Measurements from ENCODE around the gene CD24.
"Not testable (repeated sequence)": the region's sequence is repeated elsewhere in the genome, so short reads cannot be mapped to it uniquely, and the experiment has no call there.

The CD24 gene, protein sequence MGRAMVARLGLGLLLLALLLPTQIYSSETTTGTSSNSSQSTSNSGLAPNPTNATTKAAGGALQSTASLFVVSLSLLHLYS

GRCh38 chr6:106974336-106974998, at the start of gene CD24:
Gene CD24 (minus strand): TSS chr6:106974729. CDS start chr6:106974646, 83 bp downstream.
- Histone ChIP-seq H3K36me3 (ENCODE audit: insufficient read depth, low read length) (peaks cover 18% of the 10 kb centered on the region; the same call in 1 of the 2 replicates), H3K9ac (ENCODE audit: low read depth, low read length) (peak within 1 kb of the TSS; percentile 100), H3K4me1 (ENCODE audit: insufficient read depth, low read length) (peaks cover 10% of the 10 kb centered on the region), H3K9me3 (ENCODE audit: control insufficient read depth, insufficient read depth, low read length) (no peaks in the 10 kb centered on the region; the same call in 1 of the 2 replicates)

- Histone ChIP-seq H3K4me1 (ENCODE audit: insufficient read depth, low read length) (peaks cover 7% of the 10 kb centered on the region; the same call in 1 of the 2 replicates), H3K9ac (ENCODE audit: low read depth, low read length) (no peak overlapping the region), H3K9me3 (ENCODE audit: control insufficient read depth, insufficient read depth, low read length) (no peaks in the 10 kb centered on the region), H3K36me3 (ENCODE audit: insufficient read depth, low read length) (no peaks in the 10 kb centered on the region)
Observed at GRCh38 chr6:107021446-107022185, 47.1 kb upstream of the CD24 start.

- peaks cover 7% of the 10 kb centered on the region; the same call in 1 of the 2 replicates for H3K4me1 ChIP-seq (ENCODE audit: insufficient read depth, low read length)
- no peak overlapping the region for H3K9ac ChIP-seq (ENCODE audit: low read depth, low read length)
- no peaks in the 10 kb centered on the region for H3K36me3 ChIP-seq (ENCODE audit: insufficient read depth, low read length)
- H3K9me3 ChIP-seq (ENCODE audit: control insufficient read depth, insufficient read depth, low read length) = no peaks in the 10 kb centered on the region
Observed at GRCh38 chr6:107020239-107020638, 45.7 kb upstream of the CD24 start.

GRCh38 chr6:107019628-107020027, 45.1 kb upstream of the CD24 start:
- not testable (repeated sequence) for H3K9me3 ChIP-seq (ENCODE audit: control insufficient read depth, insufficient read depth, low read length); H3K4me1 ChIP-seq (ENCODE audit: insufficient read depth, low read length); H3K36me3 ChIP-seq (ENCODE audit: insufficient read depth, low read length); H3K9ac ChIP-seq (ENCODE audit: low read depth, low read length)

DNA sequence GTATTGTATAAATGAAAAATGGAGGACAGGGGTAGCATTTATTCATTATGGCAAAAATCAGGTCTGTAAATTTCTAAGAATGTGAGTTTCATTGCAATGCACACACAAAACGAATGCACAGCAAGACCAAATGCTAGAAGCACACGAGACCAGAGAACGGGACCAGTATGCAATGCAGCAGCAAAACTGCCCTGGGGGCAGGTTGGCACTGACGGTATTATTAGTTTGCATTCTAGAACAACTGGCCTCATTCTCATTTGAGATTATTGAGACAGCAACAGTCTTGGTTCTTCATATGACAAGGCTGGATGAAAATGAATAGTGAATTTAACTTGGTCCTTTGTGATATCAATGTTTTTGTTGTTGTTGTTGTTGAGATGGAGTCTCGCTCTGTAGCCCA, 44.5 kb upstream of the CD24 start:
- no peak overlapping the region for H3K9ac ChIP-seq (ENCODE audit: low read depth, low read length)
- no peaks in the 10 kb centered on the region for H3K9me3 ChIP-seq (ENCODE audit: control insufficient read depth, insufficient read depth, low read length)
- H3K36me3 ChIP-seq (ENCODE audit: insufficient read depth, low read length) = no peaks in the 10 kb centered on the region
- peaks cover 7% of the 10 kb centered on the region; the same call in 1 of the 2 replicates for H3K4me1 ChIP-seq (ENCODE audit: insufficient read depth, low read length)

DNA sequence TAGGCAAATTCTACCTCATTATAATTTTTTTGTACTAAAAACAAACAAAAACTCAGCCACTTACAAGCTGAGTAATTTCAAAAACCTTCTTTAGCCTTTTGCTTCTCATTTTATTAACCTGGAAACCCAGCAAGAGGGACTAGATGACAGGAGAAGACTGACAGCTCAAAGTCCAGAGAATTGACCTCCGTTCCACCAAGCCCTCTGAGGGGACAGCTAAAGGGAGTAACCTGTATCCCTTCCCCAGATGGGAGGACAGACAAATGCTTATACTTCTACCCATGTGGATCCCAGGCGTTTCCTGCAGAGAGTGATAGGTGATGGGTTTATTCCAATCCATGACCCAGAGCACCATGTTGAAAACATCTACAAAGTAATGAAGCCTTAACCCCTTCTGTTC, 35.0 kb upstream of the CD24 start:
- Histone ChIP-seq H3K9ac (ENCODE audit: low read depth, low read length) (no peak overlapping the region), H3K4me1 (ENCODE audit: insufficient read depth, low read length) (no peaks in the 10 kb centered on the region), H3K36me3 (ENCODE audit: insufficient read depth, low read length) (no peaks in the 10 kb centered on the region), H3K9me3 (ENCODE audit: control insufficient read depth, insufficient read depth, low read length) (no peaks in the 10 kb centered on the region)

GRCh38 chr6:106997392-106998158, 23.0 kb upstream of the CD24 start:
- Histone ChIP-seq H3K4me1 (ENCODE audit: insufficient read depth, low read length) (peaks cover 3% of the 10 kb centered on the region; the same call in 1 of the 2 replicates), H3K9ac (ENCODE audit: low read depth, low read length) (no peak overlapping the region), H3K9me3 (ENCODE audit: control insufficient read depth, insufficient read depth, low read length) (no peaks in the 10 kb centered on the region), H3K36me3 (ENCODE audit: insufficient read depth, low read length) (no peaks in the 10 kb centered on the region)

DNA sequence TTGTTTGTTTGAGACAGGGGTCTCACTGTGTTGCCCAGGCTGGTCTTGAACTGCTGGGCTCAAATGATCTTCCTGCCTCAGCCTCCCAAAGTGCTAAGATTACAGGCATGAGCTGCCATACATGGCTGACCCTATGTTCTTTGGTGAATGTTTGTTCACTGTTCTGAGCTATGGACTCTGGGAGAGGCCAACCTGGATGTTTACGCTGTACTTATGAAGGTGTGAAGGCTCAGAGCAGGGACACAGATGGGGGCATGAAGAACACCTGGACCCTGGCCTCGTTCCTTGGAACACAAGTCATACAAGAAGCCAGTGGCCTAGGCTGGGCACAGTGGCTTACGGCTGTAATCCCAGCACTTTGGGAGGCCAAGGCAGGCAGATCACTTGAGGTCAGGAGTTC, 21.1 kb upstream of the CD24 start:
- no peaks in the 10 kb centered on the region for H3K36me3 ChIP-seq (ENCODE audit: insufficient read depth, low read length)
- peaks cover 3% of the 10 kb centered on the region; the same call in 1 of the 2 replicates for H3K4me1 ChIP-seq (ENCODE audit: insufficient read depth, low read length)
- no peaks in the 10 kb centered on the region for H3K9me3 ChIP-seq (ENCODE audit: control insufficient read depth, insufficient read depth, low read length)
- H3K9ac ChIP-seq (ENCODE audit: low read depth, low read length) = no peak overlapping the region

DNA sequence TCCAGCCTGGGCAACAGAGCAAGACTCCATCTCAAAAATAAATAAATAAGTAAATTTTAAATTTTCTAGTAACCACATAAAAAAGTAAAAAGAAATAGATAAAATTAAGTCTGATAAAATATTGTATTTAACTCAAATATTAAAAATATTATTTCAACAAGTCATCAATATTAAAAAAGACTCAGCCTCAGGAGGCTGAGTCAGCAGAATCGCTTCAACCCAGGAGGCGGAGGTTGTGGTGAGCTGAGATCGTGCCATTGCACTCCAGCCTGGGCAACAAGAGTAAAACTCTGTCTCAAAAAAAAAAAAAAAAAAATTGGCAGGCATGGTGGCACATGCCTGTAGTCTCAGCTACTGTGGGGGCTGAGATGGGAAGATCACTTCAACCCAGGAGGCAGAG, 15.2 kb upstream of the CD24 start:
- H3K9ac ChIP-seq (ENCODE audit: low read depth, low read length); H3K9me3 ChIP-seq (ENCODE audit: control insufficient read depth, insufficient read depth, low read length); H3K36me3 ChIP-seq (ENCODE audit: insufficient read depth, low read length); H3K4me1 ChIP-seq (ENCODE audit: insufficient read depth, low read length): not testable (repeated sequence)

DNA sequence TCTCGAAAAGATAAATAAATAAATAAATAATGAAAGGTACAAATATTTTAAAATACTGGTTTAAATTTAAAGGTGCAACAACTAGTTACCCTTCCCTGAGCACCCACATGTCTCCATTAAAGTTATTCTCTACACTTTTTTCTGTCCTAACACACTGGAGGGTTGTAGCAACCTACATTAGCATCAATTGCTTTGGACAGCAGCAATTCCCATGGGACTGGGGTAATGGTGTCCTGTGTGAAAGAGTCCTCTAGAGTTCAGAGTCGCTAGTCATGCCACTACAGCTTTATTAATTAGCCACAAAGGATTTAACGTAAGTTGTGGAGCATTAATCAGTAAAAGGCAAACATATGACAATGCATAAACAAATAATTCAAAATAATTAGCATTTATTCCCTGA, 14.1 kb upstream of the CD24 start:
- Histone ChIP-seq H3K36me3 (ENCODE audit: insufficient read depth, low read length) (no peaks in the 10 kb centered on the region), H3K4me1 (ENCODE audit: insufficient read depth, low read length) (peaks cover 2% of the 10 kb centered on the region; the same call in 1 of the 2 replicates), H3K9ac (ENCODE audit: low read depth, low read length) (no peak overlapping the region), H3K9me3 (ENCODE audit: control insufficient read depth, insufficient read depth, low read length) (no peaks in the 10 kb centered on the region)

DNA sequence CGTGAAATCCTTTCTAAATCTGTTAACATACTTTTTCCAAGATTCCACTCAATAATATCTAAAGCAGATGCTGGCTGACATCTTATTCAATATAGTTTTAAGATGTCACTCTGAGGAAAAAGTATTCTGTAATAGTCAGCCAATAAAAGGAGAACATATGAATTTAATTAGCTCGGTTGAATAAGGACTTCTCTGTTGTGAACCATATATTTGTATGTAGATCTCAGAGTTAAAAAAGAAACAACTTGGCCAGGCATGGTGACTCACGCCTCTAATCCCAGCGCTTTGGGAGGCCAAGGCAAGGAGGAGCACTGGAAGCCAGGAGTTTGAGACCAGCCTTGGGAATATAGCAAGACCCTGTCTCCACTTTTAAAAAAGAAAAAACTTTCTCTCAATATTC, 7.4 kb upstream of the CD24 start:
- Histone ChIP-seq H3K9me3 (ENCODE audit: control insufficient read depth, insufficient read depth, low read length) (no peaks in the 10 kb centered on the region), H3K4me1 (ENCODE audit: insufficient read depth, low read length) (peaks cover 9% of the 10 kb centered on the region), H3K9ac (ENCODE audit: low read depth, low read length) (no peak overlapping the region), H3K36me3 (ENCODE audit: insufficient read depth, low read length) (no peaks in the 10 kb centered on the region)

DNA sequence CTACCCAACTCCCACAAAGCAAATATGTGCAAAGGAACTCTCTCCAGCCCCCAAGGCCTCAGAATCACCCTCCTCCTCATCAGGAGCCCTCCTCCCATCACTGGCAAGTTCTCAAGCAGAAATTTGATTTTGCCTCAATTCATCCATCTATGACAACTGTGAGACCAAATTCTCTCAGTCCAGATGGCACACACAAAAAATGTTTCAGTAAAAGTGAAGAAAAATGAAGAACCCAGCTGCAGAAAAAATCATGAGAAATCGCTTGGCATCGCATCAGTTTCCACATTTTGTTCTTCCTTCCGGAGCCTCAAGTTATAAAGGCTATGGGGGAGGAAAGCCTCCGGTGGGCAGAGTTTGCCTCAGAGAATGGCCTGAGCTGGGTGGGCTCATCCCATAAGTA, 6.4 kb upstream of the CD24 start:
- Histone ChIP-seq H3K9ac (ENCODE audit: low read depth, low read length) (no peak overlapping the region), H3K36me3 (ENCODE audit: insufficient read depth, low read length) (no peaks in the 10 kb centered on the region), H3K9me3 (ENCODE audit: control insufficient read depth, insufficient read depth, low read length) (no peaks in the 10 kb centered on the region), H3K4me1 (ENCODE audit: insufficient read depth, low read length) (peaks cover 10% of the 10 kb centered on the region)

DNA sequence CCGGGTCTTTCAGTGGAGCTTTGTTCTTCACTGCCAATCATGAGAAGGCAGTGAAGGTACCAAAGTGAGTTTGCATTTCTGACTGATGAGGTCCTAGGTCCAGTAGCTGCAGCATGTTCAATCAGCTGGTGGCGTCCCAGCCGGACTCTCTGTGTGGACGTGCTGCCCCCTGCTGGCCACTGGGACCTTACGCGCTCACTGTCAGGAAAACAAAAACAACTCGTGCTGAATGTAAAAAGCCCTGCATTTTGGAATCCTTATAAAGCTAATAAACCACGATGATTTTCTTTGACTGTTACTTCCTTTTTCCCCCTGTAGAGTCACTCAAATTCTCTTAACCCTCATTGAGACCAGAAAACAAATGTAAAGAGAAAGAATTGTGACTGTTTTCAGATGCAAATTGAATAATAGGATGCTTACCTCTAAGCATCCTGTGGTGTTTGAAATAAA, 4.9 kb upstream of the CD24 start:
- Histone ChIP-seq H3K36me3 (ENCODE audit: insufficient read depth, low read length) (no peaks in the 10 kb centered on the region), H3K4me1 (ENCODE audit: insufficient read depth, low read length) (peaks cover 10% of the 10 kb centered on the region), H3K9ac (ENCODE audit: low read depth, low read length) (no peak overlapping the region), H3K9me3 (ENCODE audit: control insufficient read depth, insufficient read depth, low read length) (no peaks in the 10 kb centered on the region)

GRCh38 chr6:106977246-106977645, 2.7 kb upstream of the CD24 start:
- Histone ChIP-seq H3K36me3 (ENCODE audit: insufficient read depth, low read length) (peaks cover 15% of the 10 kb centered on the region; the same call in 1 of the 2 replicates), H3K4me1 (ENCODE audit: insufficient read depth, low read length) (peaks cover 10% of the 10 kb centered on the region), H3K9ac (ENCODE audit: low read depth, low read length) (no peak overlapping the region; the same call in 1 of the 2 replicates), H3K9me3 (ENCODE audit: control insufficient read depth, insufficient read depth, low read length) (no peaks in the 10 kb centered on the region; the same call in 1 of the 2 replicates)

Data from ES-I3 (cell line).